ENCODE results near the gene HIRA.

DNA sequence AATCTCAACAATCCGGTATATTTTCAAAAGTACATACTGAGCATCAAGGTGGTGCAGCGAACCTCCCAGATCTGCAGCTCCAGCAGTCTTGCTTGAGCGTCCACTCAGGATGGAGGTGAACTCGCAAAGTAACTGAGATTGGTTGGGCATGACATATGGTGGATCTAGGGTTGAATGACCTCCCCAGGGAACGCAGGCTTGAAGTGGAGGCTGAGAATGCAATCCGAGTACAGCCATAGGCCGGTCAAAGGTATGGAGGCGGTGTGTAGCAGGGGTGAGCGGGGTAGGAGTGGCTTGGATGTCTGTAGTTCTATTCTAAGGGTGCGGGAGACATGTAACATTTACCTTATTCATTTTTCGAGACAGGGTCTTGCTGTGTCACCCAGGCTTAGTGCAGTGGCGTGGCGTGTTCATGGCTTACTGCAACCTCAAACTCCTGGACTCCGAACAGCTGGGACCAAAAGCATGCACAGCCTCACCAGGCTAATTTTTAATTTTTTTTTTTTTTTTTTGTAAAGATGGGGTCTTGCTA lies 16.6 kb upstream of the HIRA start:
- TF ChIP-seq, protein P1, sequence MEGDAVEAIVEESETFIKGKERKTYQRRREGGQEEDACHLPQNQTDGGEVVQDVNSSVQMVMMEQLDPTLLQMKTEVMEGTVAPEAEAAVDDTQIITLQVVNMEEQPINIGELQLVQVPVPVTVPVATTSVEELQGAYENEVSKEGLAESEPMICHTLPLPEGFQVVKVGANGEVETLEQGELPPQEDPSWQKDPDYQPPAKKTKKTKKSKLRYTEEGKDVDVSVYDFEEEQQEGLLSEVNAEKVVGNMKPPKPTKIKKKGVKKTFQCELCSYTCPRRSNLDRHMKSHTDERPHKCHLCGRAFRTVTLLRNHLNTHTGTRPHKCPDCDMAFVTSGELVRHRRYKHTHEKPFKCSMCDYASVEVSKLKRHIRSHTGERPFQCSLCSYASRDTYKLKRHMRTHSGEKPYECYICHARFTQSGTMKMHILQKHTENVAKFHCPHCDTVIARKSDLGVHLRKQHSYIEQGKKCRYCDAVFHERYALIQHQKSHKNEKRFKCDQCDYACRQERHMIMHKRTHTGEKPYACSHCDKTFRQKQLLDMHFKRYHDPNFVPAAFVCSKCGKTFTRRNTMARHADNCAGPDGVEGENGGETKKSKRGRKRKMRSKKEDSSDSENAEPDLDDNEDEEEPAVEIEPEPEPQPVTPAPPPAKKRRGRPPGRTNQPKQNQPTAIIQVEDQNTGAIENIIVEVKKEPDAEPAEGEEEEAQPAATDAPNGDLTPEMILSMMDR (IDR thresholded peaks at IDR 0.05) = no peak
- TF ChIP-seq POLR2A (IDR thresholded peaks at IDR 0.05) = no peak

Measured in thyroid gland (tissue), 4 donors.